MG63 (cell line): ENCODE measurements around the gene DOCK8. TPM values are rescaled to one million over a fixed set of nuclear protein-coding genes. Genes with fewer than 3 reads are reported as not detected.

Experiments used
- DNase-seq: peaks from one replicate; pipeline ENCODE4 v3.0.0-alpha.2; 2020
- H3K27me3 ChIP-seq: fragments of 250-450 bp; sonication (Bioruptor Pico); 2 replicates; pipeline ENCODE4 v1.5.1; 2020; ENCODE audit warnings: mild to moderate bottlenecking, moderate library complexity
- H3K36me3 ChIP-seq: fragments of 250-450 bp; sonication (Bioruptor Pico); 2 replicates; pipeline ENCODE4 v1.5.1; 2020; ENCODE audit warnings: mild to moderate bottlenecking, moderate library complexity
- H3K4me3 ChIP-seq: fragments of 250-450 bp; sonication (Bioruptor Pico); 2 replicates; pipeline ENCODE4 v1.5.1; 2020; ENCODE audit warnings: mild to moderate bottlenecking, moderate library complexity
- H3K9me3 ChIP-seq: fragments of 250-450 bp; sonication (Bioruptor Pico); 2 replicates; pipeline ENCODE4 v1.5.1; 2020; ENCODE audit warnings: mild to moderate bottlenecking, moderate library complexity
- total RNA-seq: library from RNA; depleted of rRNA; stranded (reverse); fragments of >200 nt; shearing (Covaris generic); gene quantifications from 2 replicates; pipeline ENCODE4 v1.2.3, GENCODE V29; 2014; ENCODE audit warnings: low replicate concordance

Gene DOCK8
- total RNA-seq, 1 experiment from 2014 or later: 6.5 TPM

DNA sequence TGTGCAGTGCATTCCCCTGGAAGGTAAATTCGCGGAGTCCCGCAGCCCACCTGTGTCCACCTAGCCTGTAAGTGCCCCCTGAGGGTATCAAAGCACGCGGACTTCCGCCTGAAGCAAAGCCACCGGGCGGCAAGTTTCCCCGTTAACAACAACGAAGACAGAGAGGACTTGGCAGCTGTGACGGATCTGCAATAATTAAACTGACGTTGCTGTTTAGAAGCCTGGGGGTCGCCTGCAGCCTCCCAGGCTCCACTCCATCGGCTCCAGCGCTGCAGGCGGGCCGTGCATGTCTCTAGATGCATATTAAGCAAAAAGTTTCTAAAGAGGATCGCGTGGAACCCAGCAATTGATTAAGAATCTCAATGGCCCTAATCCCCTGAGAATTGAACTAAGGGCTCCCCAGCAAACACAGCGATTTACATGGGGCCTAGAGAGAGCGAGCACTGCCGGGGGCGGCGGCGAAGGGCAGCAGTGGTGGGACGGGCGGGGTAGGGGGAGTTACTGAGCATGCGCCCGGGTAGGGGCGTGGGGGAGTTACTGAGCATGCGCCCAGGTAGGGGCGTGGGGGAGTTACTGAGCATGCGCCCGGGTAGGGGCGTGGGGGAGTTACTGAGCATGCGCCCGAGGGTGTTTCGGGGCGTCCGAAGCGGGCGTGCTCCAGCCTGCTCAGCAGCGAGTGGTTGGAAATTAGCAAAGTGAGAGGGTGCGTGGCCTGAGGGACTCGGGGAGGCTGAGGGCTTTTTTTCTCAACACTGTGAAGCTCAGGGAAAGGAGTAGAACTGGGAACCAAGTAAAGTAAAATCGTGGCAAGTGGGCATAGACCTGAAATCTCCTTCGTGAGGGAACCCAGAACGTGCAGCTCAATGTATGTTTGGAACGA is 255.2 kb downstream of the DOCK8 start:
- peak overlapping the region; percentile 53 for H3K4me3 ChIP-seq
- no peaks in the 10 kb centered on the region for H3K36me3 ChIP-seq
- H3K9me3 ChIP-seq: no peaks in the 10 kb centered on the region
- no peaks in the 10 kb centered on the region for H3K27me3 ChIP-seq
- DNase-seq: peak; percentile 80

GRCh38 chr9:470552-471194 is 256.0 kb downstream of the DOCK8 start:
- Histone ChIP-seq H3K9me3 (no peaks in the 10 kb centered on the region), H3K4me3 (peak overlapping the region; percentile 53), H3K36me3 (no peaks in the 10 kb centered on the region), H3K27me3 (no peaks in the 10 kb centered on the region)
- no peak for DNase-seq

DNA sequence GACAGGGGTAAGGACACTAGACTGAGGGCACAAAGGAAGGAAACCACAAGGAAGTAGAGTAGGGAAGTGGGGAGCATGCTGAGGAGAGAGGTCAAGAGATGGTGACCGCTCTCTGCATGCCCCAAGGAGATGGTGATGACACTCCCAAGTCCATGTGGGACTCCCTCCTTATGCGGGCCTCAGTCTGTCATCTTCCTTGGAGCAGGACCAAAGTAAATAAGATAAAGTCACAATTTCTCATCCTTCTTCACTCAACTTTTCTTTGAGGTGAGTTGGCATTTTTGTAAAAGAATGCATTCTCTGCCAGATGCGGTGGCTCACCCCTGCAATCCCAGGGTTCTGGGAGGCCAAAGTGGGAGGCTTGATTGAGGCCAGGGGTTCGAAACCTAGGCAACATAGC is 256.7 kb downstream of the DOCK8 start:
- no peak overlapping the region for H3K4me3 ChIP-seq
- H3K36me3 ChIP-seq: no peaks in the 10 kb centered on the region
- H3K27me3 ChIP-seq: no peaks in the 10 kb centered on the region
- no peaks in the 10 kb centered on the region for H3K9me3 ChIP-seq
- no peak for DNase-seq

- Histone ChIP-seq H3K9me3 (no peaks in the 10 kb centered on the region), H3K27me3 (no peaks in the 10 kb centered on the region)
Measured at GRCh38 chr9:472479-473075, 257.9 kb downstream of the DOCK8 start.

GRCh38 chr9:477193-477592 is 262.5 kb downstream of the DOCK8 start:
- Histone ChIP-seq H3K36me3 (no peaks in the 10 kb centered on the region), H3K27me3 (no peaks in the 10 kb centered on the region), H3K9me3 (no peaks in the 10 kb centered on the region), H3K4me3 (no peak overlapping the region)
- no peak for DNase-seq

More at GRCh38 chr9:472479-473075, 257.9 kb downstream of the DOCK8 start:
- H3K4me3 ChIP-seq: no peak overlapping the region
- no peaks in the 10 kb centered on the region for H3K36me3 ChIP-seq
- no peak for DNase-seq

- no peak overlapping the region for H3K4me3 ChIP-seq
- no peaks in the 10 kb centered on the region for H3K27me3 ChIP-seq
- H3K36me3 ChIP-seq: no peaks in the 10 kb centered on the region
- no peaks in the 10 kb centered on the region for H3K9me3 ChIP-seq
- no peak for DNase-seq
Measured at GRCh38 chr9:479304-479970, 264.8 kb downstream of the DOCK8 start.

GRCh38 chr9:479971-480350 is 265.3 kb downstream of the DOCK8 start:
- DNase-seq: no peak
- Histone ChIP-seq H3K36me3 (no peaks in the 10 kb centered on the region), H3K27me3 (no peaks in the 10 kb centered on the region), H3K4me3 (no peak overlapping the region), H3K9me3 (no peaks in the 10 kb centered on the region)

GRCh38 chr9:482739-483138 is 268.1 kb downstream of the DOCK8 start:
- DNase-seq: no peak
- Histone ChIP-seq H3K27me3 (no peaks in the 10 kb centered on the region), H3K36me3 (no peaks in the 10 kb centered on the region), H3K9me3 (no peaks in the 10 kb centered on the region), H3K4me3 (no peak overlapping the region)

GRCh38 chr9:486156-486555 is 271.5 kb downstream of the DOCK8 start:
- Histone ChIP-seq H3K9me3 (no peaks in the 10 kb centered on the region), H3K27me3 (no peaks in the 10 kb centered on the region), H3K4me3 (no peak overlapping the region), H3K36me3 (no peaks in the 10 kb centered on the region)
- DNase-seq: no peak

DNA sequence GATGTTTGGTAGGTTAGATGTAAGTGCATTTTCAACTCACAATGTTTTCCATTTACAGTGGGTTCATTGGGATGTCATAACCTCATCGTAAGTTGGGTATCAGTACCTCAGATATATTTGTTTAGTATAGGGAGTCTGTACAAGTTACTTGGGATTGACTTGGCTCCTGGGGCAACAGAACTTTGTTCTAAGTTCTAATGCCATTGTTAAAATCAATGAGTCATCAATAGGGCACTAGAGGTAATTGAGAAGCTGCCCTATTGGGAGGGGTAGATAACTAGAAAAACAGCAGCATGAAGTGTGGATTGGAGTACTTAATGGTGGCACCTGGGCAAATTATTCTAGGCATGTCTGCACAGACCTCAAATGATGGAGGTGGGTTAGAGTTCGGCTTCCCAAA is 272.8 kb downstream of the DOCK8 start:
- Histone ChIP-seq H3K27me3 (no peaks in the 10 kb centered on the region), H3K4me3 (no peak overlapping the region), H3K9me3 (no peaks in the 10 kb centered on the region), H3K36me3 (no peaks in the 10 kb centered on the region)
- DNase-seq: no peak

- Histone ChIP-seq H3K36me3 (no peaks in the 10 kb centered on the region), H3K9me3 (no peaks in the 10 kb centered on the region), H3K4me3 (no peak overlapping the region), H3K27me3 (no peaks in the 10 kb centered on the region)
- no peak for DNase-seq
Measured at GRCh38 chr9:488448-488847, 273.8 kb downstream of the DOCK8 start.

- Histone ChIP-seq H3K36me3 (no peaks in the 10 kb centered on the region), H3K9me3 (no peaks in the 10 kb centered on the region), H3K27me3 (no peaks in the 10 kb centered on the region), H3K4me3 (no peak overlapping the region)
- DNase-seq: peak; percentile 50
Measured at GRCh38 chr9:489198-490197, 274.8 kb downstream of the DOCK8 start.

GRCh38 chr9:494764-495163 is 280.1 kb downstream of the DOCK8 start:
- Histone ChIP-seq H3K9me3 (no peaks in the 10 kb centered on the region), H3K36me3 (no peaks in the 10 kb centered on the region), H3K27me3 (no peaks in the 10 kb centered on the region), H3K4me3 (no peak overlapping the region)
- no peak for DNase-seq

- H3K9me3 ChIP-seq: no peaks in the 10 kb centered on the region
- no peak for DNase-seq
Measured at GRCh38 chr9:495739-496138, 281.1 kb downstream of the DOCK8 start.

DNA sequence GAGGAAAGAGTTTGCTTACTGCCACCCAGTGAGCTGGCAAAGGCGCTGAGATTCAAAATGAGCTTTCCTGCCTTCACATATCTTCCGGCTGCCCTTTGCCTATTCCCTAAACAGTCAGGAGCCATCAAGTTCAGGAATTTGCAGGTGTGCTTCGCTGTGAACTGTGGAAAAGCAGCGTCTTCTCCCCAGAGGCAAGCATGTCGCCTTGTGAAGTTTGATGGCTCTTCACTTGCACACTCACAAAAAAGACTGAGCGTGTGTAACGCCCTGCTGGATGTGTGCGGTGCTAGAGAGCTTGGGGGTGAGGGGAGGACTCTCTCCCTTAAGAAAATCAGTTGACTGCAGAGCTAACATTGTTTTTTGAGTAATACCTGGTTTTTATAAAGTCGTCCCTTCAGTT is 288.7 kb downstream of the DOCK8 start:
- H3K36me3 ChIP-seq: peaks cover 22% of the 10 kb centered on the region
- H3K4me3 ChIP-seq: peak overlapping the region; percentile 68
- no peak for DNase-seq
- no peaks in the 10 kb centered on the region for H3K9me3 ChIP-seq
- no peaks in the 10 kb centered on the region for H3K27me3 ChIP-seq

More at GRCh38 chr9:495739-496138, 281.1 kb downstream of the DOCK8 start:
- H3K4me3 ChIP-seq: no peak overlapping the region
- no peaks in the 10 kb centered on the region for H3K27me3 ChIP-seq
- no peaks in the 10 kb centered on the region for H3K36me3 ChIP-seq
